MG63 (cell line): ENCODE measurements around the gene USP48. TPM values are rescaled to one million over a fixed set of nuclear protein-coding genes. Genes with fewer than 3 reads are reported as not detected.

ENCODE experiments used
- DNase-seq: peaks from one replicate; pipeline ENCODE4 v3.0.0-alpha.2; 2020
- H3K27me3 ChIP-seq: fragments of 250-450 bp; sonication (Bioruptor Pico); 2 replicates; pipeline ENCODE4 v1.5.1; 2020; ENCODE audit warnings: mild to moderate bottlenecking, moderate library complexity
- H3K36me3 ChIP-seq: fragments of 250-450 bp; sonication (Bioruptor Pico); 2 replicates; pipeline ENCODE4 v1.5.1; 2020; ENCODE audit warnings: mild to moderate bottlenecking, moderate library complexity
- H3K4me3 ChIP-seq: fragments of 250-450 bp; sonication (Bioruptor Pico); 2 replicates; pipeline ENCODE4 v1.5.1; 2020; ENCODE audit warnings: mild to moderate bottlenecking, moderate library complexity
- H3K9me3 ChIP-seq: fragments of 250-450 bp; sonication (Bioruptor Pico); 2 replicates; pipeline ENCODE4 v1.5.1; 2020; ENCODE audit warnings: mild to moderate bottlenecking, moderate library complexity
- total RNA-seq: library from RNA; depleted of rRNA; stranded (reverse); fragments of >200 nt; shearing (Covaris generic); gene quantifications from 2 replicates; pipeline ENCODE4 v1.2.3, GENCODE V29; 2014; ENCODE audit warnings: low replicate concordance

Gene USP48
- total RNA-seq, 1 experiment from 2014 or later = 18.7 TPM

DNA sequence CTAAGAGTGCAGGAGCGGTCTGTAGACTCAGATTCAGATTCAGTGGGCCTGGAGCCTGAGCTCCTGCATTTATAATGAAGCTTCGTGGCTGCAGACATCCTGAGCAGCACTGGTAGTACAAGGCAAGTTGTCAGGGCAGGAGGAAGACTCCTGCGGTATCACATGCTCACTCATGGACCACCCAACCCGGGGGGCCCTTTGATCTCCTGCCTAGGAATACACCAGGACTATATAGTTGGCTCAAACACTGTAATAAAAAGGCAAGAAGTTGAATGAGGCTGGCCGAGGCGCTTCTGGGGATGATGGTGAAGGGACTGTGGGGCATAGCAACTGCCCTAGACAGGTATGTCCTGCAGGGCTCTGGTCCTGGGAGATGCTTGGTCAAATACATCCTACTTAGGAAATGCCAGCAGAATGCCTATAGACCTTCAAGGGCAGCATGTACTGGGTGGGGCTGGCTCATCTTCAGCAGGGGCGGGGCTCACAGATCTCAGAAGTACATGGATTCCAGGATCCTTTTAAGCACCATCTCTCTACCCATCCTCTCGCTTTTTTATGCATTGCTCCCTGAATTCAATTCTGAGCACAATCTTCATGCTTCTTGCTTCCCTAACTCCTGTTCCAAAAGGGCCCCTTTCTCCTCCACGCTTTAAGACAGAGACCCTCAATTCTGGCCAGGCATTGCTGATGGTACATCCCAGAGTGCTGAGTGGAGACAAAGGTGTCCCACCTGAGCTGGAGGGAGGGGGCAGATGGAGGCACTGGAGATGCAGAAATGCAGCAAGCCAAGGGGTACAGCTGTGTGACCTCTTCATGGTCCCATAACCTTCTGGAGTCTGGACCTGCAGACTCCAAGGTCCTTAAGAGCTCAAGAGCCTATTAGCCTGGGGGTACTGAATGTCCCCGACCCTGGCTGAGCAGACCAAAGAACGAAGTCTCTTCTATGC, 111.7 kb downstream of the USP48 start:
- DNase-seq = no peak
- no peaks in the 10 kb centered on the region for H3K9me3 ChIP-seq
- no peaks in the 10 kb centered on the region; the same call in 1 of the 2 replicates for H3K36me3 ChIP-seq
- no peaks in the 10 kb centered on the region for H3K27me3 ChIP-seq
- no peak overlapping the region for H3K4me3 ChIP-seq

DNA sequence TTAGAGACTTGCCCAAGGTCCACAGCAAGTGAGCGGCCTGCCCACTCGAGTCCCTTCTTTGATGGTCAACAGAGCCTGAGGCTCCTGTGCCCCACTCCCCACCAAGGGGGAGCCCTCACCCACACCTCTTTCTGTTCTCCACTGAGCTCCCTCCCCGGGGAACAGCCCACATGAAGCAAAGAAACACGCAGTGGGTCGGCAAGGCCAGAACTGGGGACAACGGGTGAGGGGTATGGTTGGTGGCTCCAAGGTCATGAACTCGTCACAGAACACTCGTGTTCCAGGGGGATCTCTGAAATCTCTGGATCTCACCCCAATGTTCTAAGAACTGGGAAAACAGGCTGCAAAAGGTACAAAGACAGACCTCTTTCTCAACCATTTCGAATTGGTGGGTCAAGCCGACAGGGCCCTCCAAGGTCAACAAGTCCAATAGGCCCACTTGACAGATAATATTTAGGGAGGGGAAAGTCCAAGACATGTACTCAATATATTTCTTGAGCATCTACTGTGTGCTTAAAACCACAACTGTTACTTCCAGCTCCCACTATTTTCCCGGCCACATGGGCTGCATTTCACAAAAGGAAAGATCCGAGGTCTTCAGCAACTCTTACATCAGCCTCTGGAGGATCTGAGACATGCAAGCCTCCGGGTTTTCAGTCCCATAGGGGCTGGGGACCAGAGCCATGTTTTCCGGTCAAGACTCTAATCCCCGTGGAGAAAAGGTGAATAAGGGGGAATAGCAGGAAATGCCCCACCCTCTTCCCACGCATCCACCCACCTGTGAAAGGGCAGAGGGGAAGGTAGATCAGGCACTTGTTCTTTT, 112.7 kb downstream of the USP48 start:
- no peaks in the 10 kb centered on the region for H3K9me3 ChIP-seq
- no peak for DNase-seq
- H3K36me3 ChIP-seq = no peaks in the 10 kb centered on the region
- no peaks in the 10 kb centered on the region for H3K27me3 ChIP-seq
- no peak overlapping the region for H3K4me3 ChIP-seq

DNA sequence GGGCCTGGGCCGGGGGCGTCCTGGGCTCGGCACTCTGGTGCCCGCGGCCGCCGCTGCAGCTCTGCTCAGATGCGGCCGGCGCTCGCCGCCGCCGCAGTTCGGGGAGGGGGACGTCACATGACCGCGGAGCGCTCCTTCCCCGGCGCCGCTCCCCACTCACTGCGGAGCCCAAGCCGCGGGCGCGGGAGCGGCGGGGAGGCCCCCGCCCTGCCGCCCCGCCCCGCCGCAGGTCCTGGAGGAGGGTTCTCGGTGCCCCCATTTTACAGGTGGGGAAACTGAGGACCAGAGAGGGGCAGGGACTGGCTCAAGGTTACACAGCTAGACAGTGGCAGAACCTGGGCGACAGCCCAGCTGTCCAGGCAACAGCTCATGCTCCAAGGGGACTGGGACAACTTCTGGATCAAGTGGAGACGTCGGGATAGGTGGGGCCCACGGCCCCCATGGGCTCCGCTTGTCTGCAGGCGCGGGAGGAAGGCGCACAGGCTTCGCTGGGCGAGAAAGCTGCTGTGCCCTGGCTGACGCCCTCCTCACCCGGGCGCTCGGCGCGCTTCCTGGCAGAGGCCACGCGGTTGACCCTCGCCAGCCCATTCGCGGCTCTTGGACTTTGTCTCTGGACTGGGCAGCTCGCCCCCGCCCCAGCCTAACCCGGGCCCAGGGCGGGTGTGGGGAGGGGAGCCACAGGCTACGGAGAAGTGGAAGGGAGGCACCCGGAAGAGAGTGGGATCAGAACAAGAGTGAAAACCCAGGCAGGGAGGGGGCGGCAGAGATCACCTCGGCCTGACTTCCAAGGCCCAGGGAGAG, 113.5 kb downstream of the USP48 start, which contains the start of gene RAP1GAP:
TSS of gene RAP1GAP (minus strand) at position 100 of the 801 bp plus-strand sequence. CDS start 49,325 bp downstream, outside the sequence.
- H3K9me3 ChIP-seq = no peaks in the 10 kb centered on the region
- DNase-seq = no peak
- no peaks in the 10 kb centered on the region for H3K27me3 ChIP-seq
- no peaks in the 10 kb centered on the region for H3K36me3 ChIP-seq
- H3K4me3 ChIP-seq = no peak within 1 kb of the TSS

DNA sequence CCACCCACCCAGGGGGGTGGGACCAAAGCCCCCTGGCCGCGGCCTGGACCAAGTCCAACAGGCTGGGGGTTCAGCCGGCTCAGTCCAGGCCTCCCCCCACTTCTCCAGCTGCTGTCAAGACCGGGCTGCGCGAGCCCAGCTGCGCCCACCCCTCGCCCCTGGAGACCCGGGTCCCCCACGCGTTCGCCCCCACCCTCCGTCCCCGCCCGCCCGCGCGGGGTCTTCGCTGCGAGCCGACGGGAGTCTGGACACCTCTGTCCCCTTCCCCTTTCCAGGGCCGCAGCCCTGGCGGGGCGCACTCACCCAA, 114.0 kb downstream of the USP48 start:
- Histone ChIP-seq H3K9me3 (no peaks in the 10 kb centered on the region), H3K4me3 (no peak overlapping the region), H3K27me3 (no peaks in the 10 kb centered on the region), H3K36me3 (no peaks in the 10 kb centered on the region)
- DNase-seq = no peak

DNA sequence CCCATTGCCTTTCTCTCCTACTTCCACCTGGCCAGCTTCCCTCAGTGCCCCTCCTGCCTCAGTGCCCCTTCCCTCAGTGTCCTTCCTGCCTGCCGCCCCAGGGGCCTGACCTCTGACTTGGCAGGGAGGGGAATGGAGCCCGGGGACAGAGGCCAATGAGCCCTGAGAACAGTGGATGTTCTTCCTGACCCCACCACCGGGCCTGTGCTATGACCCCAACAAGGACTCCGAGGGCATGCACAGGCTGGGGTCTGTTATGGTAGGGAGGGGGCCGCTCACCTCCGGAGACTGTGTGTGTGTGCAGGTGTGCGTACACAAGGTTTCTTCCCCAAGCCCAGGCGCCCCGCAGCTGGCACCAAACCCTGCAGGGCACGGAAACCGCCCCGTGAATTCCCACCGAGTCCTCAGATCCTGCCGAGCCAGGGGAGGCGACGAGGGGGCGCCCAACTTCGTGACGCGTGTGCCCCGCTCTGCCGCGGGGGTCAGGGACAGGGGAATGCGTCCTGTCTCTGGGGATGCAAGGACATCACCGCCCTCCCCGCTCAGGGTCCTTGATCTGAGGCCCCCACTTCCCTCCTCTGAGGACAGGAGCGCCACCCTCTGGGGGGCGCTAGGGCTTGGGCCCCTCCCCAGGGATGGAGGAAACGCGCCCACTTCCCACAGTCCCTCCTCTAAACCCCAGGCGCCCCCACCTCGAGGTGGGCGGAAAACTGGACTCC, 114.6 kb downstream of the USP48 start:
- Histone ChIP-seq H3K36me3 (no peaks in the 10 kb centered on the region), H3K9me3 (no peaks in the 10 kb centered on the region), H3K27me3 (no peaks in the 10 kb centered on the region), H3K4me3 (no peak overlapping the region)
- DNase-seq = no peak

DNA sequence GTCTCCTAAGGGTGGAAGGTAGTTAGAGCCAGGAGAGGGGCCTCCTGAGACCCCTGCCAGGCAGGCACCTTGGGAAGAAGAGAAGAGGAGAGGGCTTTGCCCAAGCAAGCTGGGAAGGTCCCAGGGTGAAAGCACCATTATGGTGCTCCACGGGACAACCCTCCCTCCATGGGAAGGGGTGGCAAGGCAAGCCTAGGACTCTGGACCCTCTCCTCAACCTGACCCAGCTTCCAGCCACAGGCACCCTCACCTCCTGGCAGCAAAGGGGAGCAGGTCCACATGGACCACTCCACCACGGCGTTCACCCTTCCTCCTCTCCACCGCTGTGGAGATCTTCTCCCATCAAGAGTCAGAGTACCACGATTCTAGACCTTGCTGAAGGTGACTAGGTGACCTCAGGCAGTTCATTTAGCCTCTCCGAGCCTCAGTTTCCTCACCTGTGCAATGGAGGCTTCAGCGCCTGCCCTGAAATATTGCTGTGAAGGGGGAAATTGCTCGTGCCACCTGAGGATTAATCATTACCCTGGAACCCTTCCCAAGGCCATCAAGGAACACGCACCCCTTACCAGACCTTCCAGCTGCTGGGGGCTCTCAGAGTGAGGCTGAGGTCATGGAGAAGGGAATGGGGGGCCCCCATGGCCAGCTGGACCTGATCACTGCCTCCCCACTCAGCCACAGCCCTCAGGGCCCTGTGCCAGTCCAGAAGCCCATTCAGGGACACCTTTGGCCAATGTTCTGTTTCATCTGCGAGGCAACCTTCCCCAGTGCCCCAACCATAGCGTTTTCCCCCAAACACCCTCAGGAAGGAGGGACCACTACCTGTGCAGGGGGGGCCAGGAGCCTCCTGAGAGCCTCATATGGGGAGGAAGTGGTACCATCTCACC, 115.4 kb downstream of the USP48 start:
- no peaks in the 10 kb centered on the region for H3K27me3 ChIP-seq
- no peaks in the 10 kb centered on the region for H3K9me3 ChIP-seq
- no peak overlapping the region for H3K4me3 ChIP-seq
- no peak for DNase-seq
- H3K36me3 ChIP-seq = no peaks in the 10 kb centered on the region

DNA sequence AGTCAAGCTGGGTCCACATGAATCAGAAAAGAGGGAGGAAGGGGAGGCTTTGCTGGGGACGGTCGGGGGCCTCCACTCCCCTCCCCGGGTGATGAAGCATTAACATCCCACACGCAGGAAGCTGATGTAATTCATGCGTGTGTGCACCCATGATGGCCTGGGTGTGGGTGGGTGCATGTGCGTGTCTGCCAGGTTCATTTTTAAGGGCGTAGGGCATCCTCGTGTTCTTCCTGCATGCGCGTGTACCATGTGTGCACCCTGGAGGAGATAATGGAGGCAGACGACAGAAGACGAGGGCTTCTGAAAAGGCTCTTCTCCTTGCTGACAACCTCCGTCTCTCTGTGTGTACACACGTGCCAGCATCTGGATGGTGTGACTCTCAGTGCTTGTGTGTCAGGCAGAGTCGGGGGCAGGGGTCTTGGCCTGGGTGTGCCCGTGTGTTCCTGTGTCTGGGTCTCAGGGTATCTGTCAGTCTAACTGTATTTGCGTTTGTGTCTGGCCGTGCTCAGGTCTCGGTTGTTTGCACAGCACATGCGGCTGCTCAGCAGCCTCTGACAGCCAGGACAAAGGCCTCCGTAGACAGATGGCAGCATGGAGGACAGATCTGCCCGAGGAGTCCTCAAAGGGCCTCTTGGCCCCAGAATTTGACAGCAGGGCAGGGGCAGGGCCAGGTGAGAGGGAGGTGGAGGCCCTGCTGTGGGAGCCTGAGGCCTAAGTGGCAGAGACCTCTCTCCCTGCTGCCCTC, 116.2 kb downstream of the USP48 start:
- Histone ChIP-seq H3K27me3 (no peaks in the 10 kb centered on the region), H3K36me3 (no peaks in the 10 kb centered on the region), H3K9me3 (no peaks in the 10 kb centered on the region), H3K4me3 (no peak overlapping the region)
- DNase-seq = no peak

DNA sequence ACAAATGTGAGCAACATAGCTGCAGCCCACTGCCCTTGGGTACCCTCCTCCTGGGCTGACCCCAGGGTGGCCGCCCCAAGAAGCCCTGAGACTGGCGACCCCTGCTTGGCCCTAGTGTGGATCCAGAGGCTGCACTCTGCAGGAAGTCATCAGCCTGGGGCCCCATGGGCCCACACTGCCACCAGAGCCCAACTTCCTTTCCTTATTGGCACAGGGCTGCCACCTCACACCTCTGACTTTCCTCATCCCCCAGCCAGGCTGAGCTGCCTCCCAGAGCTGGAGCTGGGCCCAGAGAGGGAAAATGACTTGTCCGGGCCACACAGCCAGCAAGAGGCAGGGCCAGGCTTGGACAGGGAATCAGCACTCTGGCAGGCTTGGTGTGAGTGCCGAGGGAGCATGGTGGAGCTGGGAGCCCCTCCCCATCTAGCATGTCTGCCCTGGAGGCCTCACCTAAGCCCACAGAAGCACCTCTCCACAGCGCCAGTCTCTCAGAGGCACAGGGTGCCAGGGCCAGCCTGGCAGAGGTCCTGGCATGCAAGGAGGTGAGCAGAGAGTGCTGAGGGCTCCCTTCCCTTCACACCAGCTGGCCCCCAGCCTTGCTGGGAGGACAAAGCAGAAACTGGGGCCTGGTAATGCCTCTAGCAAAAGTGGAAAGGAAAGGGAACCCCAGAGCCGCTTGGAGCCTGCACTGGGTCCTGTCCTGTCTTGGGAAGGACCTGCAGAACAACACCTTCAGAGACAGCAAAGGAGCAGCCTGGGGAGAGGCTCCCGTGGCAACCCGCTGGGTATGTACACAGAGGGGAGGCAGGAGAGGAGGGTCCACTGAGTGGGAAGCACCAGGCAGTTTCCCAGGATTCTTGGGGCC, 117.0 kb downstream of the USP48 start:
- peak; percentile 87 for DNase-seq
- H3K36me3 ChIP-seq = no peaks in the 10 kb centered on the region
- no peak overlapping the region for H3K4me3 ChIP-seq
- no peaks in the 10 kb centered on the region for H3K9me3 ChIP-seq
- no peaks in the 10 kb centered on the region for H3K27me3 ChIP-seq

DNA sequence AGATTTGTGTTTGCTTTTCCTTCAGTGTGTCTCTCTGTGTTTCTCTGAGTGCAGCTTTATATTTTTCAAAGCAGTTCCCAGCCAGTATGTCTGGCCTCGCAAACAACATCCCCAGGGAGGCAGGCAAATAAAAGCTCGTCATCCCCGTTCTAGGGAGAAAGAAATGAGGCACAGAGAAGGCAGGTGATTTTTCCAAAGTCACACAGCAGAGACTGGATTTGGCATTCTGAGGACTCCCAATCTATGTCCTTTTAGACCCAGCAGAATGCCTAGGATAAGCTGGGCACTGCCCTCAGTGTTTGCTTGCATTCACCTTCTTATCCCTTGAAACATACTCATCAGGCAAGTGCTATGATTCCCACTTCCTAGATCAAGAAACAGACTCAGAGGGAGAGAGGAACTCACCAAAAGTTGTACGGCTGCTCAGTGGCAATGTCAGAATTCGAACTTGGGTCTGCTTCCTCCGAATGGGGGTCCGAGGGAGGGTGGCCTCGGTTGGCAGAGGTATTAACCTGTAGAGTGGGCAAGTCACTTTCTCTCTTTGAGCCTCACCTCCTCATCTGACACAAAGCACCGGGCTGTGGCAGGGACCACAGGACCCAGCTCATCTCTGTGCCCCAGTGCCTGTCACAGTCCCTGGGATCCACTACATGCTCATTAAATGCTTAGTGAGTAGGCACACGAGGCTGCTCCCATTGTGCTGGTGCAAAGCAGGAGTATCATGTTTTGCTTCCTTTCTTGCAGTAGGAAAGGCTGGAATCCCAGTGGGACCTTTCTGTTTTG, 118.0 kb downstream of the USP48 start:
- H3K27me3 ChIP-seq = peaks cover 4% of the 10 kb centered on the region
- H3K9me3 ChIP-seq = no peaks in the 10 kb centered on the region
- H3K36me3 ChIP-seq = no peaks in the 10 kb centered on the region
- no peak for DNase-seq
- no peak overlapping the region for H3K4me3 ChIP-seq

DNA sequence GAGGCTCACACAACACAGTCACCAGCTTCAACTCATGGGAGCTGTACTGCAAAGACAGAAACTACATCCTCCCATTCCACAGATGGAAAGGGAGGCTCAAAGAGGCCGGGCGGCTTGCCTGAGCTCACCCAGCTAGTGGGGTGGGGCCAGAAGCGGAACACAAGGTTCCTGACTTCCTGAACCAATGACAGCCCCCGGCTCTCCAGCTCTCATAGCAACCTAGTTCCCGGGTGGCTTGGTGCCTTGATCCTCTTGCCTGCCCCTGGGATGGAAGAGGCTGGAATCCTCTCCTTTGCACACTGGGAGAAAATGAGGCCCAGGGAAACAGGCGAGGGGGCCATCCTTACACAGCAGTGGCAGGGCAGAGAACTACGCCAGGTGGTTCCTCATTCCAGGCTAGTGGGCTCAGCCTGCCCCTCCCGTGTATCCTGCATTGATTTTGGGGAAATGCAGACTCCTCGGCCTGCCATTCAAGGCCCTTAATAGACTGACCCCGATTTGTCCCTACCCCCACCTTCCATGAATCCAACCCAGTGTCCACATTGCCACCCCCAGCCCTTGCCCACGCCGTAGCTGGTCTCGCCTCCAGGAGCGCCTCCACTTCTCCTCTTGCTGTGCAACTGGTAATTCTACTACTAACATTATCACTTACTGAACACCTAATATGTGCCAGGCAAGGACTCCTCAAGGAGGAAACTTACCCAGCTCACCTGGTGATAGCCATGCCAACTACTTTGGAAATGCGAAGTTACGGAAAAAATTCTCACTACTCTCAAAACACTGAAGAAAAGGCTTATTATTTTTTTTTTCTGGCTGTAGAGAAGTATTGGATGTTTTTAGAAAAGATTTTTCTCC, 118.8 kb downstream of the USP48 start:
- H3K27me3 ChIP-seq = peaks cover 12% of the 10 kb centered on the region
- H3K36me3 ChIP-seq = no peaks in the 10 kb centered on the region
- DNase-seq = no peak
- H3K9me3 ChIP-seq = no peaks in the 10 kb centered on the region
- no peak overlapping the region for H3K4me3 ChIP-seq

DNA sequence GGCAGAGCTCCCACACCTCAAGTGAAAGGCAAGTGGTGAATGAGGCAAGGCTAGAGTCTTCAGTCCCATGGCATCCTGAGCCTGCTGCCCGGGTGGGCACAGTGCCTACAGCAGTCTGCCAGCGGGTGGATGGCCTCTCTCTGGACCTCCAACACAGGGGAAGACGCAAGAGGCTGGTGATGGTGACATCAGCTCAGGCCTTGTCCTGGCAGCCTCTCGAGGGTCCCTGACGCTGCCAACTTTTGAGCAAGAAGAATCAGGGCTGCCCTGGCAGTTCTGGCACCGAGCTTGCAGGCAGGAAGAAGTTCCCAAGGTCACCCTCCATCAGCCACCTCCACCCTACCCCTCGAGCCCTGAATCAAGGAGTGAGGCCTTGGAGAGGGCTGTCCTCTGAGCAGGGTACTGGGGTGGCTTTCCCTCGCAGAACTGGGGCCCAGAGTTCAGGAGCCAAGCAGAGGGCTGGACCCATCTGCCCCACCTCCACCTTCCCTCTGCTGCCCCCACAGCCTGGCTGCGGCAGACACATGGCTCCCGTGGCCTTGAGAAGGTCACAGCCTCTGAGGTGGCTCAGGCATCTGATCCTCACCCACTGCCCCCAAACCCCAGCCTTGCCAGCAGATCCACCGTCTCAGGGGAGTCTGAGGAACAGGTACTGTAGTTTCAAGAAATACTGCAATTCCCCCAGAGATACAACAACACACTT, 119.5 kb downstream of the USP48 start:
- no peak for DNase-seq
- H3K27me3 ChIP-seq = peaks cover 12% of the 10 kb centered on the region
- no peak overlapping the region for H3K4me3 ChIP-seq
- H3K36me3 ChIP-seq = no peaks in the 10 kb centered on the region
- H3K9me3 ChIP-seq = no peaks in the 10 kb centered on the region
